Measurements from ENCODE around the gene MLLT1. TPM values are rescaled to one million over a fixed set of nuclear protein-coding genes. Genes with fewer than 3 reads are reported as not detected.

Gene MLLT1
- total and polyA plus RNA-seq, 10 donors: 10.1 to 57.2 (median 25.1) TPM

DNA sequence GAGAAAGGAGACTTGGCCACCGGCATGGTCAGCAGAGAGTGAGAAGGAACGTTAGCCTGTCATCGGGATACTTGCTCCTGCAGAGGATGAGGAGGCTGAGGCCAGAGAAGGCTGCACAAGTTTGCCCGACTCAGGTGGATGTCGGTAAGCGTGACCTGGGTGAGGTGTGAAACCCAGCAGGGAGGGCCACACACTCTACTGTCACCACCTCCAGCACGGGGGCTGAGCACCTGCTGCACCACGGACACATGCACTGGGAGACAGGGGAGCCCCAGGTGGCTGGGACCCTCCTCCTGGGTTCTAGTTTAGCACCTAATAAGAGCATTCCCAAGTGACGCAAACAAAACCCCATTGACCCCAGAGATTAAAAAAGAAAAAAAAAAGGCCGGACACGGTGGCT lies 17.3 kb downstream of the MLLT1 start:
- no peak overlapping the region for H3K4me3 ChIP-seq
- TF ChIP-seq, protein P1, sequence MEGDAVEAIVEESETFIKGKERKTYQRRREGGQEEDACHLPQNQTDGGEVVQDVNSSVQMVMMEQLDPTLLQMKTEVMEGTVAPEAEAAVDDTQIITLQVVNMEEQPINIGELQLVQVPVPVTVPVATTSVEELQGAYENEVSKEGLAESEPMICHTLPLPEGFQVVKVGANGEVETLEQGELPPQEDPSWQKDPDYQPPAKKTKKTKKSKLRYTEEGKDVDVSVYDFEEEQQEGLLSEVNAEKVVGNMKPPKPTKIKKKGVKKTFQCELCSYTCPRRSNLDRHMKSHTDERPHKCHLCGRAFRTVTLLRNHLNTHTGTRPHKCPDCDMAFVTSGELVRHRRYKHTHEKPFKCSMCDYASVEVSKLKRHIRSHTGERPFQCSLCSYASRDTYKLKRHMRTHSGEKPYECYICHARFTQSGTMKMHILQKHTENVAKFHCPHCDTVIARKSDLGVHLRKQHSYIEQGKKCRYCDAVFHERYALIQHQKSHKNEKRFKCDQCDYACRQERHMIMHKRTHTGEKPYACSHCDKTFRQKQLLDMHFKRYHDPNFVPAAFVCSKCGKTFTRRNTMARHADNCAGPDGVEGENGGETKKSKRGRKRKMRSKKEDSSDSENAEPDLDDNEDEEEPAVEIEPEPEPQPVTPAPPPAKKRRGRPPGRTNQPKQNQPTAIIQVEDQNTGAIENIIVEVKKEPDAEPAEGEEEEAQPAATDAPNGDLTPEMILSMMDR (IDR thresholded peaks at IDR 0.05 in 8 of 11, conservative IDR thresholded peaks at IDR 0.05 in 3 of 11): no peak
- TF ChIP-seq POLR2AphosphoS5 (IDR thresholded peaks at IDR 0.05) (no peak), POLR2A (IDR thresholded peaks at IDR 0.05) (no peak)
- WGBS, 5 donors: 93 to 97% (median 94%) methylated on average over 11 of the region's 11 CpGs
- intact Hi-C loops (cut with DNase I; ENCODE audit: low total_unique reads): no loop called here
- no peaks in the 10 kb centered on the region for H3K9me3 ChIP-seq
- no peak overlapping the region for H3K27ac ChIP-seq
- H3K27me3 ChIP-seq (replicated peaks in 1 of 7): no peaks in the 10 kb centered on the region
- peaks cover 0 to 49% (median 19%) of the 10 kb centered on the region in 6 donors for H3K4me1 ChIP-seq
- peaks cover 0 to 98% (median 43%) of the 10 kb centered on the region in 6 donors for H3K36me3 ChIP-seq
- no peak for DNase-seq

GRCh38 chr19:6261883-6262282 lies 17.9 kb downstream of the MLLT1 start:
- DNase-seq: no peak
- intact Hi-C loops (cut with DNase I; ENCODE audit: low total_unique reads): no loop called here
- Histone ChIP-seq H3K27ac (peak overlapping the region in 2 of 8 donors; percentile 26 to 30), H3K27me3 (replicated peaks in 1 of 7) (no peaks in the 10 kb centered on the region), H3K36me3 (peaks cover 0 to 98% (median 41%) of the 10 kb centered on the region in 6 donors), H3K9me3 (no peaks in the 10 kb centered on the region), H3K4me3 (no peak overlapping the region), H3K4me1 (peaks cover 0 to 54% (median 19%) of the 10 kb centered on the region in 6 donors)
- TF ChIP-seq POLR2AphosphoS5 (IDR thresholded peaks at IDR 0.05) (no peak), POLR2A (IDR thresholded peaks at IDR 0.05) (no peak)
- TF ChIP-seq, protein P1 (IDR thresholded peaks at IDR 0.05 in 8 of 11, conservative IDR thresholded peaks at IDR 0.05 in 3 of 11): no peak
- WGBS, 5 donors: 78 to 88% (median 84%) methylated on average over 12 to 15 of the region's 15 CpGs

- TF ChIP-seq, protein P1 (IDR thresholded peaks at IDR 0.05 in 8 of 11, conservative IDR thresholded peaks at IDR 0.05 in 3 of 11): peak in 6 of 11 experiments; percentile 31 to 69 (median 58)
- TF ChIP-seq POLR2AphosphoS5 (IDR thresholded peaks at IDR 0.05) (peak in 1 of 3 donors; percentile 39), POLR2A (IDR thresholded peaks at IDR 0.05) (no peak)
- no peak overlapping the region for H3K4me3 ChIP-seq
- DNase-seq: no peak
- H3K36me3 ChIP-seq: peaks cover 0 to 98% (median 41%) of the 10 kb centered on the region in 6 donors
- intact Hi-C loops (cut with DNase I; ENCODE audit: low total_unique reads): no loop called here
- peaks cover 0 to 56% (median 19%) of the 10 kb centered on the region in 6 donors for H3K4me1 ChIP-seq
- peak overlapping the region in 2 of 8 donors; percentile 26 to 33 for H3K27ac ChIP-seq
- no peaks in the 10 kb centered on the region for H3K27me3 ChIP-seq (replicated peaks in 1 of 7)
- no peaks in the 10 kb centered on the region for H3K9me3 ChIP-seq
- 71 to 84% (median 81%) methylated on average over 12 to 30 of the region's 30 CpGs for WGBS, 5 donors
Measured at GRCh38 chr19:6260912-6261650, 18.7 kb downstream of the MLLT1 start.

- DNase-seq: peak; percentile 71
- Histone ChIP-seq H3K27me3 (replicated peaks in 1 of 7) (no peaks in the 10 kb centered on the region), H3K4me3 (no peak overlapping the region), H3K4me1 (peaks cover 0 to 60% (median 19%) of the 10 kb centered on the region in 6 donors), H3K27ac (no peak overlapping the region), H3K9me3 (no peaks in the 10 kb centered on the region), H3K36me3 (peaks cover 0 to 98% (median 41%) of the 10 kb centered on the region in 6 donors)
- 89 to 98% (median 95%) methylated on average over 4 to 9 of the region's 9 CpGs for WGBS, 5 donors
- intact Hi-C loops (cut with DNase I; ENCODE audit: low total_unique reads): no loop called here
- TF ChIP-seq POLR2A (IDR thresholded peaks at IDR 0.05) (no peak), POLR2AphosphoS5 (IDR thresholded peaks at IDR 0.05) (no peak)
- TF ChIP-seq, protein P1 (IDR thresholded peaks at IDR 0.05 in 8 of 11, conservative IDR thresholded peaks at IDR 0.05 in 3 of 11): no peak
Measured at GRCh38 chr19:6260376-6260775, 19.4 kb downstream of the MLLT1 start.
